Endothelial cell of umbilical vein (primary cell): ENCODE results near the gene ZNF12. TPM values are rescaled to one million over a fixed set of nuclear protein-coding genes. Genes with fewer than 3 reads are reported as not detected.

ENCODE experiments used
- BruUV-seq: library from RNA; stranded (reverse); fragments of 400-500 nt; replicated peaks from 2 replicates; lab custom pipeline; 2021; lab: Mats Ljungman, UMichigan
- CTCF ChIA-PET: fragments of 300-600, 350-600 bp; sonication (Branson Sonifier 250); formaldehyde crosslinking; loops from one replicate; lab custom pipeline; 2021; ENCODE audit warnings: antibody characterized with exemption, inconsistent platforms; lab: Charles Lee
- POLR2A ChIA-PET: fragments of 300-600, 350-600 bp; sonication (Branson Sonifier 250); formaldehyde crosslinking; loops from one replicate; lab custom pipeline; 2021; ENCODE audit warnings: antibody characterized with exemption, inconsistent platforms; lab: Charles Lee
- DNase-seq: peaks from one replicate; pipeline ENCODE4 v3.0.0-alpha.2; 2011; ENCODE audit warnings: low read depth, low spot score
- FAIRE-seq: peaks from 2 replicates; lab custom pipeline; 2011; peaks lifted over from hg19 to GRCh38; lab: Jason Lieb, UNC
- H2AFZ ChIP-seq: 2 replicates; pipeline ENCODE4 v1.6.0; 2012; ENCODE audit warnings: low read depth, low read length, control low read depth, inconsistent platforms
- H3K27ac ChIP-seq: 2 replicates; pipeline ENCODE4 v1.5.1; 2011; ENCODE audit warnings: low read depth, mild to moderate bottlenecking, control low read depth, low read length, moderate library complexity; ENCODE audit not compliant: insufficient read depth
- H3K27me3 ChIP-seq, 2 experiments: 2 replicates each; pipeline versions ENCODE4 v1.6.0 to v1.6.1; 2011; ENCODE audit warnings: low read length in 2 of 2, mixed read lengths in 1 of 2; ENCODE audit not compliant: control insufficient read depth in 2 of 2, insufficient read depth in 2 of 2
- H3K36me3 ChIP-seq, 2 experiments: 2 replicates in 1 of 2; 3 replicates in 1 of 2; pipeline ENCODE4 v1.5.1; 2011; ENCODE audit warnings: low read length in 2 of 2, mild to moderate bottlenecking in 1 of 2, moderate library complexity in 1 of 2; ENCODE audit not compliant: control insufficient read depth in 2 of 2, insufficient read depth in 2 of 2; ENCODE audit errors: extremely low read depth in 1 of 2
- H3K4me1 ChIP-seq: 3 replicates; pipeline ENCODE4 v1.5.1; 2011; ENCODE audit warnings: mild to moderate bottlenecking, low read length; ENCODE audit not compliant: control insufficient read depth, insufficient read depth; ENCODE audit errors: extremely low read depth
- H3K4me2 ChIP-seq: 2 replicates; pipeline ENCODE4 v1.6.1; 2011; ENCODE audit warnings: low read length, control low read depth, mixed read lengths; ENCODE audit not compliant: insufficient read depth
- H3K4me3 ChIP-seq, 3 experiments: fragments of 200-600 bp in 1 of 3; sonication (generic), shearing (Covaris generic) in 1 of 3; replicated peaks in 1 of 3; 2 replicates each; pipeline ENCODE4 v1.5.1; 2011 to 2016; ENCODE audit warnings: control low read depth in 3 of 3, low read length in 3 of 3, mild to moderate bottlenecking in 2 of 3, inconsistent platforms in 1 of 3, low read depth in 1 of 3, moderate library complexity in 1 of 3; ENCODE audit not compliant: insufficient read depth in 1 of 3
- H3K79me2 ChIP-seq: 2 replicates; pipeline ENCODE4 v1.6.0; 2012; ENCODE audit warnings: low read length, inconsistent platforms; ENCODE audit not compliant: control insufficient read depth, insufficient read depth
- H3K9ac ChIP-seq: replicated peaks from 2 replicates; pipeline ENCODE3; 2011; ENCODE audit warnings: low read length, control low read depth; ENCODE audit not compliant: insufficient read depth; ENCODE audit errors: extremely low read depth
- H3K9me1 ChIP-seq: replicated peaks from 3 replicates; pipeline ENCODE4 v1.6.0; 2011; ENCODE audit warnings: mild to moderate bottlenecking, low read length; ENCODE audit not compliant: control insufficient read depth, insufficient read depth; ENCODE audit errors: extremely low read depth
- H3K9me3 ChIP-seq: replicated peaks from 2 replicates; pipeline ENCODE4 v1.5.1; 2012; ENCODE audit warnings: low read length, inconsistent platforms; ENCODE audit not compliant: control insufficient read depth, insufficient read depth
- H4K20me1 ChIP-seq: replicated peaks from 2 replicates; pipeline ENCODE3; 2011; ENCODE audit warnings: mild to moderate bottlenecking, low read length; ENCODE audit not compliant: control insufficient read depth, insufficient read depth; ENCODE audit errors: extremely low read depth
- CTCF ChIP-seq, 2 donors: IDR thresholded peaks; 1 replicate in 1 of 2; 2 replicates in 1 of 2; pipeline ENCODE4 v1.5.1; 2011; ENCODE audit warnings: low read length in 2 of 2, mild to moderate bottlenecking in 2 of 2, moderate library complexity in 2 of 2, control low read depth in 1 of 2, inconsistent platforms in 1 of 2, low read depth in 1 of 2; ENCODE audit not compliant: insufficient read depth in 1 of 2; ENCODE audit errors: extremely low read depth in 1 of 2
- EZH2 ChIP-seq: IDR thresholded peaks from 2 replicates; pipeline ENCODE4 v1.6.1; 2012; ENCODE audit warnings: borderline replicate concordance, low read depth, mild to moderate bottlenecking, moderate library complexity, low read length, inconsistent platforms; ENCODE audit not compliant: severe bottlenecking
- FOS ChIP-seq: IDR thresholded peaks from 2 replicates; pipeline ENCODE4 v1.6.1; 2011; ENCODE audit warnings: mild to moderate bottlenecking, low read length, moderate library complexity, borderline replicate concordance; ENCODE audit not compliant: insufficient read depth
- GATA2 ChIP-seq: IDR thresholded peaks from 2 replicates; pipeline ENCODE4 v1.7.0; 2011; ENCODE audit warnings: low read depth, mild to moderate bottlenecking, moderate library complexity, mixed read lengths, low read length; ENCODE audit not compliant: insufficient read length, insufficient read depth
- JUN ChIP-seq: IDR thresholded peaks from 2 replicates; pipeline ENCODE4 v1.6.1; 2011; ENCODE audit warnings: borderline replicate concordance, low read depth; ENCODE audit not compliant: insufficient read length, insufficient read depth
- MAX ChIP-seq: IDR thresholded peaks from 2 replicates; pipeline ENCODE4 v1.6.1; 2011; ENCODE audit not compliant: insufficient read depth, insufficient read length
- MYC ChIP-seq: IDR thresholded peaks from one replicate; pipeline ENCODE4 v1.6.1; 2011; ENCODE audit warnings: mild to moderate bottlenecking, low read depth, low read length
- POLR2A ChIP-seq: IDR thresholded peaks from 2 replicates; pipeline ENCODE4 v1.6.1; 2012; ENCODE audit warnings: low read depth, mild to moderate bottlenecking, control low read depth, low read length
- POLR2AphosphoS5 ChIP-seq: IDR thresholded peaks from 2 replicates; pipeline ENCODE4 v1.6.1; 2012; ENCODE audit warnings: low read depth, mild to moderate bottlenecking, control low read depth, low read length, moderate library complexity; ENCODE audit not compliant: insufficient read depth
- dilution Hi-C: fragments of 300-500 bp; cut with MboI; formaldehyde crosslinking; loops from one replicate; pipeline ENCODE4 v1.15.0; 2019; ENCODE audit warnings: low sequenced_read_pairs; ENCODE audit not compliant: extremely low pct_ligation_motif_present
- intact Hi-C: fragments of 100-400 bp; cut with micrococcal nuclease; formaldehyde crosslinking; loops from one replicate; pipeline ENCODE4 v1.10.0; 2022
- polyA plus RNA-seq, 4 experiments: library from polyadenylated mRNA; depleted of rRNA in 3 of 4; stranded (reverse) in 3 of 4; unstranded in 1 of 4; fragments of >200 nt; gene quantifications; 2 replicates each; pipeline versions ENCODE4 v1.2.1 to v1.2.3, GENCODE V29; 2011 to 2012; ENCODE audit warnings: missing spikeins in 1 of 4
- total RNA-seq: library from RNA; stranded (reverse); gene quantifications from 2 replicates; pipeline ENCODE4 v1.2.3, GENCODE V29; 2021

The ZNF12 gene
- total and polyA plus RNA-seq, 2 donors (not counting 3 experiments of a cell fraction or from before 2014, with no cell fraction given) = 5.0 to 13.4 TPM

GRCh38 chr7:6650521-6651011 lies 56.2 kb downstream of the ZNF12 start:
- Histone ChIP-seq H3K4me3 (no peak overlapping the region), H3K9me1 (no peaks in the 10 kb centered on the region), H3K79me2 (no peaks in the 10 kb centered on the region), H2AFZ (no peak overlapping the region), H3K36me3 (peaks cover 0 to 17% of the 10 kb centered on the region in 2 experiments), H3K27me3 (no peaks in the 10 kb centered on the region), H3K27ac (no peak overlapping the region), H3K4me1 (no peaks in the 10 kb centered on the region), H3K9me3 (no peaks in the 10 kb centered on the region), H3K9ac (no peak overlapping the region), H3K4me2 (no peak overlapping the region), H4K20me1 (no peaks in the 10 kb centered on the region)
- intact Hi-C loops = no loop called here
- CTCF ChIA-PET = no interaction called here
- no TSS peak for BruUV-seq
- POLR2A ChIA-PET = no interaction called here
- dilution Hi-C loops = no loop called here
- TF ChIP-seq JUN = no peak
- TF ChIP-seq POLR2A = no peak
- no peak for TF ChIP-seq MAX
- no peak for TF ChIP-seq CTCF (IDR thresholded peaks at IDR 0.05; ENCODE audit: extremely low read depth in 1 of 2, insufficient read depth in 1 of 2, low read depth in 1 of 2, low read length in 2 of 2)
- no peak for TF ChIP-seq GATA2
- TF ChIP-seq POLR2AphosphoS5 = no peak
- FAIRE-seq (no peak), DNase-seq (no peak)

GRCh38 chr7:6650086-6650485 lies 56.7 kb downstream of the ZNF12 start:
- H3K4me1 ChIP-seq = no peaks in the 10 kb centered on the region
- ChIA-PET CTCF (no interaction called here), POLR2A (no interaction called here)
- H3K9me1 ChIP-seq = no peaks in the 10 kb centered on the region
- H3K36me3 ChIP-seq = peaks cover 1 to 19% of the 10 kb centered on the region in 2 experiments
- DNase-seq (no peak), FAIRE-seq (no peak)
- no peak overlapping the region for H2AFZ ChIP-seq
- H3K9ac ChIP-seq = no peak overlapping the region
- H4K20me1 ChIP-seq = no peaks in the 10 kb centered on the region
- H3K4me2 ChIP-seq = no peak overlapping the region
- H3K9me3 ChIP-seq = no peaks in the 10 kb centered on the region
- TF ChIP-seq EZH2 (no peak), JUN (no peak), GATA2 (no peak), CTCF (IDR thresholded peaks at IDR 0.05; ENCODE audit: extremely low read depth in 1 of 2, insufficient read depth in 1 of 2, low read depth in 1 of 2, low read length in 2 of 2) (no peak), MYC (no peak), POLR2AphosphoS5 (no peak), FOS (no peak), MAX (no peak), POLR2A (no peak)
- no peaks in the 10 kb centered on the region for H3K79me2 ChIP-seq
- no peaks in the 10 kb centered on the region for H3K27me3 ChIP-seq
- intact Hi-C loops (no loop called here), dilution Hi-C loops (no loop called here)
- no peak overlapping the region for H3K4me3 ChIP-seq
- no peak overlapping the region for H3K27ac ChIP-seq
- BruUV-seq = no TSS peak
